PC-9 (cell line): ENCODE data around the gene PTPRD. TPM values are rescaled to one million over a fixed set of nuclear protein-coding genes. Genes with fewer than 3 reads are reported as not detected.

Experiments used
- BruUV-seq: library from RNA; stranded (reverse); fragments of 400-500 nt; replicated peaks from 2 replicates; lab custom pipeline; 2021; lab: Mats Ljungman, UMichigan
- CTCF ChIA-PET: fragments of 300-600 bp; sonication (Branson Sonifier 250); formaldehyde crosslinking; loops from one replicate; lab custom pipeline; 2022; ENCODE audit warnings: antibody characterized with exemption; lab: Charles Lee
- POLR2A ChIA-PET: fragments of 300-600 bp; sonication (Branson Sonifier 250); formaldehyde crosslinking; loops from one replicate; lab custom pipeline; 2022; ENCODE audit warnings: antibody characterized with exemption; ENCODE audit not compliant: unreplicated experiment; lab: Charles Lee
- DNase-seq, 2 experiments: peaks; one replicate each; pipeline versions ENCODE4 v3.0.0 to v3.0.0-alpha.2; 2015 to 2022; ENCODE audit warnings: mixed read lengths in 1 of 2
- H2AFZ ChIP-seq: fragments of 200-600 bp; sonication (generic); 2 replicates; pipeline ENCODE4 v1.8.1; 2017; ENCODE audit warnings: antibody characterized with exemption
- H3F3A ChIP-seq: fragments of 200-600 bp; sonication (generic); 2 replicates; pipeline ENCODE4 v1.8.1; 2017; ENCODE audit warnings: antibody characterized with exemption, mild to moderate bottlenecking, low read depth; ENCODE audit not compliant: insufficient read depth
- H3K27ac ChIP-seq: fragments of 200-600 bp; sonication (generic); 2 replicates; pipeline ENCODE4 v1.6.1; 2016; ENCODE audit warnings: mixed run types
- H3K27me3 ChIP-seq: fragments of 200-600 bp; sonication (generic); 2 replicates; pipeline ENCODE4 v1.6.1; 2016; ENCODE audit warnings: low read depth, mixed run types; ENCODE audit not compliant: insufficient read depth
- H3K36me3 ChIP-seq: fragments of 200-600 bp; sonication (generic); 2 replicates; pipeline ENCODE4 v1.6.1; 2016; ENCODE audit warnings: low read depth, mixed run types
- H3K4me1 ChIP-seq: fragments of 200-600 bp; sonication (generic); replicated peaks from 2 replicates; pipeline ENCODE4 v1.6.1; 2016; ENCODE audit warnings: mixed run types; ENCODE audit not compliant: insufficient read depth
- H3K4me2 ChIP-seq: fragments of 200-600 bp; sonication (generic); 2 replicates; pipeline ENCODE4 v1.6.1; 2017; ENCODE audit warnings: mixed run types
- H3K4me3 ChIP-seq: fragments of 200-600 bp; sonication (generic); 2 replicates; pipeline ENCODE4 v1.6.1; 2016; ENCODE audit warnings: mixed run types
- H3K79me2 ChIP-seq: fragments of 200-600 bp; sonication (generic); 2 replicates; pipeline ENCODE4 v1.6.1; 2017; ENCODE audit warnings: low read depth, mixed run types
- H3K9me2 ChIP-seq: fragments of 200-600 bp; sonication (generic); 2 replicates; pipeline ENCODE4 v1.8.1; 2017; ENCODE audit warnings: mild to moderate bottlenecking; ENCODE audit not compliant: insufficient read depth
- H3K9me3 ChIP-seq: fragments of 200-600 bp; sonication (generic); 2 replicates; pipeline ENCODE4 v1.8.1; 2016; ENCODE audit warnings: low read depth; ENCODE audit not compliant: insufficient read depth
- H4K20me1 ChIP-seq: fragments of 200-600 bp; sonication (generic); 2 replicates; pipeline ENCODE4 v1.8.1; 2017; ENCODE audit not compliant: insufficient read depth
- EZH2 ChIP-seq: fragments of 200-600 bp; sonication (generic); IDR thresholded peaks from 2 replicates; pipeline ENCODE4 v1.8.0; 2017; ENCODE audit warnings: antibody characterized with exemption, low read depth
- intact Hi-C: fragments of 100-400 bp; cut with micrococcal nuclease; formaldehyde crosslinking; loops from one replicate; pipeline ENCODE4 v1.10.0; 2022; ENCODE audit not compliant: unreplicated experiment
- total RNA-seq: library from RNA; stranded (reverse); gene quantifications from 2 replicates; pipeline ENCODE4 v1.2.3, GENCODE V29; 2021
- TF ChIP-seq, protein P1 (sequence below): fragments of 200-600 bp; sonication (generic); conservative IDR thresholded peaks from 2 replicates; pipeline ENCODE4 v1.6.1; 2017; ENCODE audit warnings: mixed run types, antibody characterized with exemption, mild to moderate bottlenecking, moderate library complexity

Gene PTPRD
- total RNA-seq, 1 experiment from 2014 or later, result not detected

DNA sequence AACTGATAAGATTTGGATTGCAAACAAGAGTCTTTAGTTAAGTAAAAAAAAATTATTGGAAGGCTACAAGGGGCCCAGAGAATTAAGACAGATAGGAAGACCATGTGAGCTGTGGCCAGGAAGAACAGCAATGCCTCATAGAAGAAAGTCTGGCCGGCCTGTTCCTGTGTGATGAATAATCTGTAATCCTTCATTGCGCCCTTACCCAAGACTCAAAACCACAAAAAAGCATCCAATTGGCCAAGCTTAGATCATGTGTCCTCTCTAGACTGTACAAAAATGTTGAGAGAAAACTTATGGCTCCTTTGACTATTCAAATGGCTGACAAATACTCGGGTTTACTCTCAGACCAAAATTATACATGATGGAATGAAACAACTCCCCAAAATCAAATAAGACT is 1383.5 kb downstream of the PTPRD start:
- CTCF ChIA-PET, result no interaction called here
- Histone ChIP-seq H3K79me2 (no peaks in the 10 kb centered on the region), H2AFZ (no peak overlapping the region), H3K9me2 (no peaks in the 10 kb centered on the region), H3F3A (no peaks in the 10 kb centered on the region), H3K4me1 (no peaks in the 10 kb centered on the region), H3K27me3 (no peaks in the 10 kb centered on the region), H3K27ac (no peak overlapping the region), H3K36me3 (no peaks in the 10 kb centered on the region), H4K20me1 (no peaks in the 10 kb centered on the region), H3K9me3 (no peaks in the 10 kb centered on the region), H3K4me2 (no peak overlapping the region), H3K4me3 (no peak overlapping the region)
- TF ChIP-seq, protein P1, sequence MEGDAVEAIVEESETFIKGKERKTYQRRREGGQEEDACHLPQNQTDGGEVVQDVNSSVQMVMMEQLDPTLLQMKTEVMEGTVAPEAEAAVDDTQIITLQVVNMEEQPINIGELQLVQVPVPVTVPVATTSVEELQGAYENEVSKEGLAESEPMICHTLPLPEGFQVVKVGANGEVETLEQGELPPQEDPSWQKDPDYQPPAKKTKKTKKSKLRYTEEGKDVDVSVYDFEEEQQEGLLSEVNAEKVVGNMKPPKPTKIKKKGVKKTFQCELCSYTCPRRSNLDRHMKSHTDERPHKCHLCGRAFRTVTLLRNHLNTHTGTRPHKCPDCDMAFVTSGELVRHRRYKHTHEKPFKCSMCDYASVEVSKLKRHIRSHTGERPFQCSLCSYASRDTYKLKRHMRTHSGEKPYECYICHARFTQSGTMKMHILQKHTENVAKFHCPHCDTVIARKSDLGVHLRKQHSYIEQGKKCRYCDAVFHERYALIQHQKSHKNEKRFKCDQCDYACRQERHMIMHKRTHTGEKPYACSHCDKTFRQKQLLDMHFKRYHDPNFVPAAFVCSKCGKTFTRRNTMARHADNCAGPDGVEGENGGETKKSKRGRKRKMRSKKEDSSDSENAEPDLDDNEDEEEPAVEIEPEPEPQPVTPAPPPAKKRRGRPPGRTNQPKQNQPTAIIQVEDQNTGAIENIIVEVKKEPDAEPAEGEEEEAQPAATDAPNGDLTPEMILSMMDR, result no peak
- no peak for TF ChIP-seq EZH2
- POLR2A ChIA-PET, result no interaction called here
- no TSS peak for BruUV-seq
- intact Hi-C loops, result no loop called here
- DNase-seq, result no peak

DNA sequence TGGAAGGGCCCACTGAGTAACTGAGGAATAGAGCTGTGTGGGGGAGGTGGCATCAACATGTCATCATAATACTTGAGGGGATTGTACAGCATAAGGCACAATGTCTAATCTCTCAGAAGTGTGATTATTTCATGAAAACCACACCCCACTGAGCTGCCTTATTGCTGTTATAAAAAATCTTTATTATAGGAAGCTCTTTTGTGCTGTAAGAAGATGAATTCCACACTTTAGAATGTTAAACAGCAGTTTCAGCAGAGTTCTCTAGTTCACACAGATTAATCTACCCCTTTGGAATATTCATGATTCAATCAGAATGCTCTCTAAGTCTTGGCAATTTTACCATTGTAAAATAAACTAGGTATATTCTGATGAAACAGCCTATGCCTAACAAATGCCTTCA is 1389.6 kb downstream of the PTPRD start:
- Histone ChIP-seq H3K9me2 (no peaks in the 10 kb centered on the region), H3K79me2 (no peaks in the 10 kb centered on the region), H3K4me1 (no peaks in the 10 kb centered on the region), H3K9me3 (no peaks in the 10 kb centered on the region), H3F3A (no peaks in the 10 kb centered on the region), H3K27me3 (no peaks in the 10 kb centered on the region), H3K27ac (no peak overlapping the region), H2AFZ (no peak overlapping the region), H3K36me3 (no peaks in the 10 kb centered on the region), H4K20me1 (no peaks in the 10 kb centered on the region), H3K4me2 (no peak overlapping the region), H3K4me3 (no peak overlapping the region)
- BruUV-seq, result no TSS peak
- POLR2A ChIA-PET, result no interaction called here
- TF ChIP-seq EZH2, result no peak
- TF ChIP-seq, protein P1, result no peak
- DNase-seq, result no peak
- intact Hi-C loops, result no loop called here
- CTCF ChIA-PET, result no interaction called here

DNA sequence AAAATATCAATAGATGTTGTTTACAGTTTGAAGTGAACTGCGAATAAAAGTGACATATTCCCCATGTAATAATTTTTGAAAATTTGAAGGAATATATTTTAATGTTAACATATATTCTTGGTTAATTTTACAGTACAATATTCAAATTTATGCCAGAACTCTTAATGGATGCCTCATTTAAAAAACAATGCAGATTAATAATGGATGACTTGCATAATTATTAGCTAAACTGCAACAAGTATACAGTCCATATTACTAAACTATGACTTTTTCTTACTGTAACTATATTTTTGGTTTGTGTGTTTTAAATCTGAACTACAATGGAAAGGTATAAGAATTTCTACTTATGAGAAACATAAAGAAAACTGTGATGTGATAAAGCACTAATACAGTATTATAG is 1390.1 kb downstream of the PTPRD start:
- H3K36me3 ChIP-seq, result no peaks in the 10 kb centered on the region
- H3K9me3 ChIP-seq, result no peaks in the 10 kb centered on the region
- H3K9me2 ChIP-seq, result no peaks in the 10 kb centered on the region
- intact Hi-C loops, result no loop called here
- no peak overlapping the region for H3K27ac ChIP-seq
- H4K20me1 ChIP-seq, result no peaks in the 10 kb centered on the region
- ChIA-PET POLR2A (no interaction called here), CTCF (no interaction called here)
- no TSS peak for BruUV-seq
- no peak overlapping the region for H3K4me3 ChIP-seq
- TF ChIP-seq, protein P1, result no peak
- TF ChIP-seq EZH2, result no peak
- no peak for DNase-seq
- H3K4me1 ChIP-seq, result no peaks in the 10 kb centered on the region
- H2AFZ ChIP-seq, result no peak overlapping the region
- H3K27me3 ChIP-seq, result no peaks in the 10 kb centered on the region
- H3F3A ChIP-seq, result no peaks in the 10 kb centered on the region
- H3K4me2 ChIP-seq, result no peak overlapping the region
- no peaks in the 10 kb centered on the region for H3K79me2 ChIP-seq
